Lower leg skin (tissue), 3 donors: Measurements from ENCODE around the gene KRTAP12-1.

Experiments used
- POLR2A ChIP-seq, 2 donors: fragments of 450-650 bp; IDR thresholded peaks; one replicate each; pipeline ENCODE4 v1.6.1; 2016 to 2017; ENCODE audit warnings: antibody characterized with exemption in 2 of 2, mild to moderate bottlenecking in 1 of 2, moderate library complexity in 1 of 2
- TF ChIP-seq, protein P1 (sequence below), 3 donors: fragments of 450-650 bp; IDR thresholded peaks; one replicate each; pipeline ENCODE4 v1.5.1; 2016; ENCODE audit warnings: antibody characterized with exemption in 3 of 3, mild to moderate bottlenecking in 3 of 3, moderate library complexity in 2 of 3

DNA sequence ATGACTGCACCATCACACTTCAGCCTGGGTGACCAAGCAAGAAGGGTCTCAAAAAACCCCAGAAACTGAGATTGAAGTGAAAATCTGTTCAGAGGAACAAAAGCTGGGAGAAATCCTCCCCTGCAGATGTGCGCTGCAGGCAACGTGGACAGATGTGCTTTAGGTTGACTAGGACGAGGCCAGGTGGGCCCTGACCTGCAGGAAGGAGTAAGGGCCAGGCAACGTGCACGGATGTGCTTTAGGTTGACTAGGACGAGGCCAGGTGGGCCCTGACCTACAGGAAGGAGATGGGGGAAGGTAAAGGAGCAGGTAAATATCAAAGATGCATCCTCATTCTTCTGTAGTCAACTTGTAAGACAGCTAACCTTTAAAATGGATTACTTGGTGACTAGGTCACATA, 2.5 kb upstream of the KRTAP12-1 start:
- no peak for TF ChIP-seq POLR2A (IDR thresholded peaks at IDR 0.05)
- TF ChIP-seq, protein P1, sequence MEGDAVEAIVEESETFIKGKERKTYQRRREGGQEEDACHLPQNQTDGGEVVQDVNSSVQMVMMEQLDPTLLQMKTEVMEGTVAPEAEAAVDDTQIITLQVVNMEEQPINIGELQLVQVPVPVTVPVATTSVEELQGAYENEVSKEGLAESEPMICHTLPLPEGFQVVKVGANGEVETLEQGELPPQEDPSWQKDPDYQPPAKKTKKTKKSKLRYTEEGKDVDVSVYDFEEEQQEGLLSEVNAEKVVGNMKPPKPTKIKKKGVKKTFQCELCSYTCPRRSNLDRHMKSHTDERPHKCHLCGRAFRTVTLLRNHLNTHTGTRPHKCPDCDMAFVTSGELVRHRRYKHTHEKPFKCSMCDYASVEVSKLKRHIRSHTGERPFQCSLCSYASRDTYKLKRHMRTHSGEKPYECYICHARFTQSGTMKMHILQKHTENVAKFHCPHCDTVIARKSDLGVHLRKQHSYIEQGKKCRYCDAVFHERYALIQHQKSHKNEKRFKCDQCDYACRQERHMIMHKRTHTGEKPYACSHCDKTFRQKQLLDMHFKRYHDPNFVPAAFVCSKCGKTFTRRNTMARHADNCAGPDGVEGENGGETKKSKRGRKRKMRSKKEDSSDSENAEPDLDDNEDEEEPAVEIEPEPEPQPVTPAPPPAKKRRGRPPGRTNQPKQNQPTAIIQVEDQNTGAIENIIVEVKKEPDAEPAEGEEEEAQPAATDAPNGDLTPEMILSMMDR (IDR thresholded peaks at IDR 0.05), result no peak
